Transverse colon (tissue), 4 donors: Measurements from ENCODE around the gene LUM. TPM values are rescaled to one million over a fixed set of nuclear protein-coding genes. Genes with fewer than 3 reads are reported as not detected.

Source experiments
- DNase-seq: peaks from one replicate; pipeline ENCODE4 v3.0.0-alpha.2; 2019
- H3K27ac ChIP-seq, 4 donors: fragments of 200-600 bp; sonication (generic); 2 replicates each; pipeline ENCODE4 v1.5.1; 2016 to 2018; ENCODE audit warnings: inconsistent platforms in 4 of 4
- H3K27me3 ChIP-seq: fragments of 200-600 bp; sonication (generic); 2 replicates; pipeline ENCODE4 v1.5.1; 2017; ENCODE audit warnings: inconsistent platforms
- H3K36me3 ChIP-seq, 4 donors: fragments of 200-600 bp; sonication (generic); 2 replicates each; pipeline ENCODE4 v1.5.1; 2017 to 2019; ENCODE audit warnings: inconsistent platforms in 4 of 4
- H3K4me1 ChIP-seq, 4 donors: fragments of 200-600 bp; sonication (generic); 2 replicates each; pipeline ENCODE4 v1.5.1; 2017 to 2020; ENCODE audit warnings: inconsistent platforms in 4 of 4
- H3K4me3 ChIP-seq, 4 donors: fragments of 200-600 bp; sonication (generic); 1 replicate in 1 of 4; 2 replicates in 3 of 4; pipeline versions ENCODE4 v1.5.1 to v1.6.1; 2017 to 2019; ENCODE audit warnings: inconsistent platforms in 4 of 4
- H3K9me3 ChIP-seq, 2 donors: fragments of 200-600 bp; sonication (generic); 2 replicates each; pipeline ENCODE4 v1.5.1; 2017 to 2019; ENCODE audit warnings: inconsistent platforms in 2 of 2
- CTCF ChIP-seq, 5 experiments: fragments of 200-600 bp in 3 of 5; fragments of 450-650 bp in 2 of 5; sonication (generic) in 3 of 5; IDR thresholded peaks; 1 replicate in 2 of 5; 2 replicates in 3 of 5; pipeline ENCODE4 v1.5.1; 2016 to 2017; ENCODE audit warnings: antibody characterized with exemption in 5 of 5, inconsistent platforms in 3 of 5, mild to moderate bottlenecking in 2 of 5, moderate library complexity in 1 of 5
- EP300 ChIP-seq: sonication (generic); formaldehyde crosslinking; IDR thresholded peaks from one replicate; pipeline ENCODE4 v1.6.1; 2017; ENCODE audit warnings: antibody characterized with exemption, low read depth
- POLR2A ChIP-seq: fragments of 450-650 bp; IDR thresholded peaks from one replicate; pipeline ENCODE4 v1.6.1; 2016; ENCODE audit warnings: antibody characterized with exemption, mild to moderate bottlenecking, moderate library complexity
- POLR2AphosphoS5 ChIP-seq, 3 donors: sonication (generic); formaldehyde crosslinking; IDR thresholded peaks; one replicate each; pipeline ENCODE4 v1.6.1; 2016; ENCODE audit warnings: antibody characterized with exemption in 3 of 3
- WGBS, 2 donors: methylation state at CpG; one replicate each; pipeline ENCODE4 v1.1.5; 2018; ENCODE audit warnings: low coverage in 1 of 2; 5-methylcytosine and 5-hydroxymethylcytosine counted together
- in situ Hi-C, 4 donors: fragments of 200-750 bp; cut with MboI; loops; one replicate each; pipeline versions ENCODE4 v1.15.0 to v1.15.1; 2017; ENCODE audit warnings: low sequenced_read_pairs in 3 of 4, low pct_ligation_motif_present in 1 of 4, low pct_unique_long_range_greater_than_20kb in 1 of 4
- intact Hi-C: fragments of 100-400 bp; cut with DNase I; formaldehyde crosslinking; loops from one replicate; pipeline ENCODE4 v1.15.1; 2023; ENCODE audit warnings: low total_unique reads
- total RNA-seq, 4 donors: library from RNA; depleted of rRNA; stranded (reverse); fragments of >200 nt; gene quantifications; one replicate each; pipeline ENCODE4 v1.1.0, GENCODE V29; 2016

Gene LUM
- total RNA-seq, 4 donors from 2014 or later = 13.8 to 43.3 (median 31.5) TPM

- TF ChIP-seq EP300 (no peak), CTCF (IDR thresholded peaks at IDR 0.05) (no peak), POLR2AphosphoS5 (IDR thresholded peaks at IDR 0.05) (no peak), POLR2A (no peak)
- in situ Hi-C loops = no loop called here
These were observed 28.0 kb upstream of the LUM start for GRCh38 chr12:91139286-91139685.

GRCh38 chr12:91138337-91138920 is 27.1 kb upstream of the LUM start:
- 0 to 22% methylated on average over 1 of the region's 1 CpG for WGBS, 2 donors
- peak overlapping the region; percentile 43 to 67 (median 62) for H3K27ac ChIP-seq
- no peak for DNase-seq

More at GRCh38 chr12:91139286-91139685, 28.0 kb upstream of the LUM start:
- no peaks in the 10 kb centered on the region for H3K9me3 ChIP-seq
- H3K36me3 ChIP-seq = no peaks in the 10 kb centered on the region
- no peak for DNase-seq
- H3K4me1 ChIP-seq = peaks cover 0 to 32% (median 17%) of the 10 kb centered on the region in 4 donors
- 55 to 60% methylated on average over 2 of the region's 2 CpGs for WGBS, 2 donors
- no peak overlapping the region for H3K4me3 ChIP-seq
- intact Hi-C loops = no loop called here
- H3K27me3 ChIP-seq = no peaks in the 10 kb centered on the region
- peak overlapping the region; percentile 43 to 67 (median 62) for H3K27ac ChIP-seq

GRCh38 chr12:91133871-91134270 is 22.6 kb upstream of the LUM start:
- WGBS, 2 donors = 92% methylated on average over 1 of the region's 1 CpG; no CpG with 5 or more reads in 1 of the 2 donors
- TF ChIP-seq CTCF (IDR thresholded peaks at IDR 0.05) = no peak
- intact Hi-C loops = no loop called here

More at GRCh38 chr12:91138337-91138920, 27.1 kb upstream of the LUM start:
- H3K36me3 ChIP-seq = no peaks in the 10 kb centered on the region
- H3K27me3 ChIP-seq = no peaks in the 10 kb centered on the region
- H3K4me1 ChIP-seq = peaks cover 0 to 32% (median 17%) of the 10 kb centered on the region in 4 donors
- H3K9me3 ChIP-seq = no peaks in the 10 kb centered on the region
- intact Hi-C loops (no loop called here), in situ Hi-C loops (no loop called here)
- H3K4me3 ChIP-seq = no peak overlapping the region
- TF ChIP-seq POLR2AphosphoS5 (IDR thresholded peaks at IDR 0.05) (peak in 1 of 3 donors; percentile 9), POLR2A (no peak)

GRCh38 chr12:91129662-91130362 is 18.5 kb upstream of the LUM start:
- H3K27ac ChIP-seq = no peak overlapping the region
- 73 to 81% methylated on average over 2 of the region's 2 CpGs for WGBS, 2 donors
- H3K27me3 ChIP-seq = no peaks in the 10 kb centered on the region
- no peaks in the 10 kb centered on the region for H3K9me3 ChIP-seq
- no peaks in the 10 kb centered on the region for H3K36me3 ChIP-seq
- DNase-seq = no peak
- TF ChIP-seq POLR2AphosphoS5 (IDR thresholded peaks at IDR 0.05) (no peak), POLR2A (no peak), EP300 (no peak), CTCF (IDR thresholded peaks at IDR 0.05) (no peak)
- intact Hi-C loops = no loop called here
- no peak overlapping the region for H3K4me3 ChIP-seq
- in situ Hi-C loops = no loop called here
- H3K4me1 ChIP-seq = peaks cover 0 to 12% (median 4%) of the 10 kb centered on the region in 4 donors

More at GRCh38 chr12:91133871-91134270, 22.6 kb upstream of the LUM start:
- Histone ChIP-seq H3K9me3 (no peaks in the 10 kb centered on the region), H3K27me3 (no peaks in the 10 kb centered on the region), H3K36me3 (no peaks in the 10 kb centered on the region), H3K4me1 (peaks cover 0 to 13% (median 6%) of the 10 kb centered on the region in 4 donors), H3K27ac (no peak overlapping the region), H3K4me3 (no peak overlapping the region)
- no peak for DNase-seq
- in situ Hi-C loops = no loop called here
